ENCODE data around the gene KIF4B.

Gene KIF4B

GRCh38 chr5:154999865-155000264, 13.7 kb upstream of the KIF4B start:
- TF ChIP-seq SIN3A (IDR thresholded peaks at IDR 0.05; ENCODE audit: borderline replicate concordance, insufficient read depth, low read length) (no peak), FOXP2 (optimal IDR thresholded peaks at IDR 0.05; ENCODE audit: borderline replicate concordance, extremely low read depth, extremely low read length, insufficient read depth) (no peak), TAF1 (IDR thresholded peaks at IDR 0.05; ENCODE audit: borderline replicate concordance, insufficient read depth, low read length) (no peak), REST (IDR thresholded peaks at IDR 0.05; ENCODE audit: insufficient read depth in 1 of 2, low read depth in 2 of 2, low read length in 2 of 2) (no peak), POLR2AphosphoS5 (IDR thresholded peaks at IDR 0.05; ENCODE audit: low read depth, low read length) (no peak)

- TF ChIP-seq TAF1 (IDR thresholded peaks at IDR 0.05; ENCODE audit: borderline replicate concordance, insufficient read depth, low read length), result no peak
- TF ChIP-seq POLR2AphosphoS5 (IDR thresholded peaks at IDR 0.05; ENCODE audit: low read depth, low read length), result no peak
- TF ChIP-seq REST (IDR thresholded peaks at IDR 0.05; ENCODE audit: insufficient read depth in 1 of 2, low read depth in 2 of 2, low read length in 2 of 2), result no peak
- no peak for TF ChIP-seq FOXP2 (optimal IDR thresholded peaks at IDR 0.05; ENCODE audit: borderline replicate concordance, extremely low read depth, extremely low read length, insufficient read depth)
- TF ChIP-seq SIN3A (IDR thresholded peaks at IDR 0.05; ENCODE audit: borderline replicate concordance, insufficient read depth, low read length), result no peak
Measured at GRCh38 chr5:155001523-155001922, 12.0 kb upstream of the KIF4B start.

DNA sequence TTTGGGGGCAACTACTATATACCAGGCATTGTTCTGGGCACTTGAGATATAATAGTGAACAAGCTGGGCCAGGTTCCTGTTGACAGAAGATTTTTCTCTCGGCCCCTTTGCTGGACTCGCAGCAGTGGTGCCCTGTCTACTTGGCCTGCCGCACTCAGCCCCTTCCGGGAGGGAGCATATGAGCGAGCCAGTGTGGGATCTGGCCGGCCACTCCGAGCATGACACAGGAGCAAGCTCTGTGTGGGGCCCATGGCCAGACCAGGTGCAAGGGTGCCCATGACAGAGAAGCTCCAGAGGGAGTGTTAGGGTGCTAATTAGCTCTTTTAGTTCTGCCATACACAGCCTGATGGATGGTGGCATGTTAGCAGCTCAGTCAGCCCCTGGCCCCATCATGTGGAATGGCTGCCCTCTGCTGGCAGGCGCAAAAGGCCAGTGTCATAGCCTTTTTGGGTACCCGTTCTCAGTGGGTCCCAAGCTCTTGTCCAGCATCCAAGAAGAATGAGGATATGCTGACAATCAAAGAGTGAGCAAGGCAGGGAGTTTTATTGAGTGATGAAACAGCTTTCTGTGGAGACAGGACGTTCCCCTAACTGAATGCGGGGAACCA, 9.3 kb upstream of the KIF4B start:
- TF ChIP-seq REST (IDR thresholded peaks at IDR 0.05; ENCODE audit: insufficient read depth in 1 of 2, low read depth in 2 of 2, low read length in 2 of 2) (no peak), FOXP2 (optimal IDR thresholded peaks at IDR 0.05; ENCODE audit: borderline replicate concordance, extremely low read depth, extremely low read length, insufficient read depth) (no peak), TAF1 (IDR thresholded peaks at IDR 0.05; ENCODE audit: borderline replicate concordance, insufficient read depth, low read length) (no peak), POLR2AphosphoS5 (IDR thresholded peaks at IDR 0.05; ENCODE audit: low read depth, low read length) (no peak), SIN3A (IDR thresholded peaks at IDR 0.05; ENCODE audit: borderline replicate concordance, insufficient read depth, low read length) (no peak)

- TF ChIP-seq SIN3A (IDR thresholded peaks at IDR 0.05; ENCODE audit: borderline replicate concordance, insufficient read depth, low read length) (no peak), FOXP2 (optimal IDR thresholded peaks at IDR 0.05; ENCODE audit: borderline replicate concordance, extremely low read depth, extremely low read length, insufficient read depth) (no peak), TAF1 (IDR thresholded peaks at IDR 0.05; ENCODE audit: borderline replicate concordance, insufficient read depth, low read length) (no peak), POLR2AphosphoS5 (IDR thresholded peaks at IDR 0.05; ENCODE audit: low read depth, low read length) (no peak), REST (IDR thresholded peaks at IDR 0.05; ENCODE audit: insufficient read depth in 1 of 2, low read depth in 2 of 2, low read length in 2 of 2) (no peak)
Measured at GRCh38 chr5:155008669-155009068, 4.9 kb upstream of the KIF4B start.

Data from PFSK-1 (cell line).